ENCODE results near the gene DPYSL4. TPM values are rescaled to one million over a fixed set of nuclear protein-coding genes. Genes with fewer than 3 reads are reported as not detected.

Gene DPYSL4
- total RNA-seq, 2 experiments from 2014 or later: 19.9 to 22.2 TPM

DNA sequence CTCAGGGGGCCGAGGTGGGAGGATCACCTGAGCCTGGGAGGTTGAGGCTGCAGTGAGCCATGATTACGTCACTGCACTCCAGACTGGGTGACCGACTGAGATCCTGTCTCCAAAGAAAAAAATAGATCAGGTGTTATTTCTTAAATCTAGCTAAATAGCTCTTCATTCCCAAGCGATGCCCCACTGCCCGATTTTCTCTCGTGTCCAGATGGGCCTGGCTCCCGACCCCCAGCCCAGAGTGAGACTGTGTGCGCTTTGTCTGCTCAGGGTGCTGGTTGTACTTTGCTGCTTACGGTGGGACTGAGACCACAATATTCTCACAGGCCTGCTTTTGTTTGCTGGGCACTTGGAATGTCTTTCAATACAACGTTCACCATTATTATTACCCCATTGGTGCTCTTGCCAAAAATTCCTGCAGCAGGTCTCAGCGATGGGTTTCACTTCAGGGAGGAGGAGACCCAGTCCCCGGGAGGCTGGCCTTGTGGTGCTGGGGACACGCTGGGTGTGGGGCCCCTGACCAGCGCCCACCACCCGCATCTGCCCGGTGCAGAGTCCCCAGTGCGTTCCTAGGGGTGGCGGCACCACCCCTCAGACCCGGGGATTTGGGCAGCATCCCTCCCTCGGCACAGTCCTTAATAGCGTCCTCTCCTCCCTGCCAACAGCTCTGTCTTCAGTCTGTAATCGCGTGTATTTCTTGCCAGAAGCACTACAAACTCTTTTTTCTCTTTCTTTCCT, 20.4 kb upstream of the DPYSL4 start:
- H3K36me3 Mint-ChIP-seq: peaks cover 3% of the 10 kb centered on the region
- peaks cover 15% of the 10 kb centered on the region for H3K4me1 Mint-ChIP-seq
- H3K27me3 Mint-ChIP-seq: no peaks in the 10 kb centered on the region
- peaks cover 2% of the 10 kb centered on the region for H3K9me3 Mint-ChIP-seq
- H3K4me3 Mint-ChIP-seq: no peak overlapping the region
- H3K27ac Mint-ChIP-seq: no peak overlapping the region
- no peak for DNase-seq

DNA sequence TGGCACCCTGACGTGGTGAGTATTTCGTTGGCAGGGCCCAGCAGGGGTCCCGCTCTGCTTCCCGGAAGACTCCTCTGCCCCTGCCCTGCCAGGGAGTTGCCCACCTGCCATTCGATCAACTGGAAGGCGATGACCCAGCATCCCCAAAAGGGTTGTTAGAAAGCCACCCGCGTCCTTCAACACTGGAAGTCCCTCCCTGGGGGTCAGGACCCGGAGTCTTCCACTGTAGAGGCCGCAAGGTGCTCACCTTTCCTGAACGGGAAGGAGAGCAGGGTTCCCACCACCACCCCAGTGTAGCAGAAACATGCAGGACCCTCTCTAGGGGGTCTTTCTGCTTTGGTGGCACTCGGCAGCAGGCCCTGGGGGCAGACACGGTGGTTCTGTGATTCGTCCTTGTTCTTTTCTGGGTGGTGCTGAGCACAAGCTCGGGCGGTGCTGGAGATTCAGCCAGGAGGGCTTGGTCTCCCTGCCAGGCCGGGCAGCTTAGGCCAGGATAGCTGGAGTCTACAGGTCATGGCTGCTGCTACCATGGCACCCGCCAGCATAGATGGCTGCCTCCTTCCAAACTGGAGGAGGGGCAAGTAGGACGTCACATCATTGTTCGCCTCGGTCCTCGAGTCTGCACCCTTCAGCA, 19.6 kb upstream of the DPYSL4 start:
- H3K9me3 Mint-ChIP-seq: no peaks in the 10 kb centered on the region
- no peak overlapping the region for H3K27ac Mint-ChIP-seq
- no peak overlapping the region for H3K4me3 Mint-ChIP-seq
- H3K4me1 Mint-ChIP-seq: peaks cover 10% of the 10 kb centered on the region
- no peaks in the 10 kb centered on the region for H3K36me3 Mint-ChIP-seq
- no peaks in the 10 kb centered on the region for H3K27me3 Mint-ChIP-seq
- no peak for DNase-seq

GRCh38 chr10:132167976-132168375, 18.8 kb upstream of the DPYSL4 start:
- no peak overlapping the region for H3K4me3 Mint-ChIP-seq
- no peaks in the 10 kb centered on the region for H3K36me3 Mint-ChIP-seq
- H3K4me1 Mint-ChIP-seq: peaks cover 3% of the 10 kb centered on the region
- H3K27me3 Mint-ChIP-seq: peaks cover 3% of the 10 kb centered on the region
- no peak overlapping the region for H3K27ac Mint-ChIP-seq
- H3K9me3 Mint-ChIP-seq: no peaks in the 10 kb centered on the region
- DNase-seq: no peak

- Mint-ChIP-seq H3K27me3 (peaks cover 3% of the 10 kb centered on the region), H3K27ac (no peak overlapping the region), H3K4me3 (no peak overlapping the region), H3K36me3 (no peaks in the 10 kb centered on the region), H3K9me3 (peaks cover 4% of the 10 kb centered on the region), H3K4me1 (peaks cover 1% of the 10 kb centered on the region)
- no peak for DNase-seq
Measured at GRCh38 chr10:132168571-132169030, 18.1 kb upstream of the DPYSL4 start.

DNA sequence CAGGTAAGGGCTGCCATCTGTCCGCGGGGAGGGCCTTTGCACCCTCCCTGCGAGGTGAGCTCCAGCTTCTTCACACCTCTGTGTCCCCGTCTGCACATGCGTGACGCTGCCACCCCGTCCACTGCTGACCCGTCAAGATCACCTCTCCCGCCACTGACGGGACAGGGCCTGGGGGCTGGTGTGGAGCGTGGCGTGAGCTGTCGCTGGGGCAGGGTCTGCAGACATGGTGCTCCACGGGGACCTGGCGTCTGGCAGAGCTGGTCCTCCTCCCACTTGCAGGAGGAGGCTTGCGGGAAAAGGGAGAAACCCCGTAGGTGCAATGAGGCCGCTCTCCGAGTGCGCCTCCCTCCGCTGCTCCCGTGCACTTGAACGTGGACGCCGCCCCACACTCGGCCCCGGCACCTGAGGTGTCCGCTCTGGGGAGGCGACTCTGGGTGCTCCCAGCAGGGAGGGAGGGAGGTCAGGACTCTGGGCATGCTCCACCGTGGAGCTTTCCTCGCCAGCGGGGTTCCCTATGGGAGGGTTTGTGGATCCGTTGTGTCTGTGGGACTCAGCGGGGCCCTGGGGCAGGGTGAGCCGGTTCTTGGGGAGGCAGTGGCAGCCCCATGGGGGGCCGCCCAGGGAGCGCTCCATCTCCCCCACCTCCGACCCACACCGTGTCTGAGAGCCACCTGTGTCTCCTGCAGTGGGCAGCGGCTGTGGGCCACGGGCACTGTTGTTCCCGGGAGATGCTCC, 17.6 kb upstream of the DPYSL4 start:
- peaks cover 3% of the 10 kb centered on the region for H3K27me3 Mint-ChIP-seq
- peaks cover 4% of the 10 kb centered on the region for H3K9me3 Mint-ChIP-seq
- H3K4me3 Mint-ChIP-seq: no peak overlapping the region
- H3K36me3 Mint-ChIP-seq: no peaks in the 10 kb centered on the region
- H3K27ac Mint-ChIP-seq: no peak overlapping the region
- no peaks in the 10 kb centered on the region for H3K4me1 Mint-ChIP-seq
- DNase-seq: no peak

GRCh38 chr10:132169766-132170560, 16.8 kb upstream of the DPYSL4 start:
- Mint-ChIP-seq H3K4me3 (no peak overlapping the region), H3K4me1 (no peaks in the 10 kb centered on the region), H3K36me3 (no peaks in the 10 kb centered on the region), H3K27me3 (peaks cover 11% of the 10 kb centered on the region), H3K9me3 (peaks cover 4% of the 10 kb centered on the region), H3K27ac (no peak overlapping the region)
- DNase-seq: no peak

GRCh38 chr10:132170561-132171361, 16.0 kb upstream of the DPYSL4 start:
- Mint-ChIP-seq H3K27ac (no peak overlapping the region), H3K4me1 (peaks cover 2% of the 10 kb centered on the region)
- no peak for DNase-seq

DNA sequence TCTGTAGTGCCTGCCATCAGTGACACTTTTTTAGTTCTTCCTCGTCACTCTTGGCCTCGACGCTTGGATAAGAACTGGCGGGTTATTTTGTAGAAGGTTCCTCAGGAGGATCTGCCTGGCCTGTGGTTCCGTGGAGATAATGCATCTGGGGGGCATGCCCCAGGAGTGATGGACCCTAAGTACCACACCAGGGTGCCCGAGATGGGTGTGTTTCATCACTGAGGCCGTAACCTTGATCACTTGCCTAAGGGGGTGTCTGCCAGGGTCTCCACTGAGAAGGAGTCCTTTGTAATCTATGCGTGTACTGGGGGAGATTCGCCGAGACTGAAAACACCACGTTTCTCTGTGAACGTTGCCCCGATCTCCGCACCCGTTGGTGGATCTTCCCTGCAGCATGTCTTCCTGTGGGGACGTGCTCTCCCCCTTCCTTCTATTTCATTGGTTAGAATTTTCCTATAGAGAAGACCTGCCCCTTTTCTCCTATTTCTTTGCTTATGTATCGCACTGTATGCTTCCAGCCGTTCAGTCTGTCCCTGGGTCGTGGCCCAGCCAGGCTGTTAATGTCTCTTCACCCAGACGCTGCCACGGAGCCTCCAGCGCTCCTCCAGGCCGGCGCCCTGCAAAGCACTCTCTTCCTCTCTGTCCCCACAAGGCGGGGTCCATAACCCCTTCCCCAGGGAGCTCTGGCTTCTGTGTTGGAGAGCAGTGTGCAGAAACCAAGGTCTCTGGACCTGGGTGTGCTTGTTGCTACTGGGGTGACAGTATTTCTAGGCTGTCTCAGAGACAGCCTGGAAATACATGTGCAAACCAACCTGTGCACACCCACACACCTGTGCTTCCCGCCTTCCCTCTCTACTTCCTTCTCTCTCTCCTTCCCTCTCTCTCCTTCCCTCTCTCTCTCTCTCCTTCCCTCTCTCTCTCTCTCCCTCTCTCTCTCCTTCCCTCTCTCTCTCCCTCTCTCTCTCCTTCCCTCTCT, 14.4 kb upstream of the DPYSL4 start:
- H3K4me1 Mint-ChIP-seq: peaks cover 3% of the 10 kb centered on the region
- peaks cover 32% of the 10 kb centered on the region for H3K27me3 Mint-ChIP-seq
- DNase-seq: no peak
- H3K27ac Mint-ChIP-seq: no peak overlapping the region
- no peaks in the 10 kb centered on the region for H3K36me3 Mint-ChIP-seq
- no peak overlapping the region for H3K4me3 Mint-ChIP-seq
- H3K9me3 Mint-ChIP-seq: peaks cover 4% of the 10 kb centered on the region

More at GRCh38 chr10:132170561-132171361, 16.0 kb upstream of the DPYSL4 start:
- no peaks in the 10 kb centered on the region for H3K36me3 Mint-ChIP-seq
- peaks cover 4% of the 10 kb centered on the region for H3K9me3 Mint-ChIP-seq
- peaks cover 19% of the 10 kb centered on the region for H3K27me3 Mint-ChIP-seq
- H3K4me3 Mint-ChIP-seq: no peak overlapping the region

- Mint-ChIP-seq H3K4me3 (no peak overlapping the region), H3K4me1 (peaks cover 3% of the 10 kb centered on the region), H3K36me3 (no peaks in the 10 kb centered on the region), H3K27me3 (peaks cover 40% of the 10 kb centered on the region), H3K9me3 (peaks cover 4% of the 10 kb centered on the region), H3K27ac (no peak overlapping the region)
- no peak for DNase-seq
Measured at GRCh38 chr10:132173185-132173584, 13.6 kb upstream of the DPYSL4 start.

DNA sequence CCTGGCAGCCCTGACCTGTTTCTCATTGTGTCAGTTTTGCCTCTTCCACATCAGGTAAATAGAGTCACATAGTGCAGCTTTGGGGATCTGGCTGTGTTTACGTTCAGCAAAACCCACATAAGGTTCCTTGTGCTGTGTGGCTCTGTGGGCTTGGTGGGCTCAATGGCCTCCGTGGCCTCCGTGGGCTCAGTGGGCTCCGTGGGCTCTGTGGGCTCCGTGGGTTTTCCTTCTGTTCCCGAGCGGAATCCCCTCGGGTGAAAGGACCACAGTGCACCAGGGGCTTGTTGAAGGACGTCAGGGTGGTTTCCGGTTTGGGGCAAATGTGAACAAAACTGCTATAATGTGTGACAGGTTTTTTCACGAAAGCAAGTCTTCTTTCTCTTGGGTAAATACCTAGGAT, 12.5 kb upstream of the DPYSL4 start:
- Mint-ChIP-seq H3K36me3 (no peaks in the 10 kb centered on the region), H3K4me1 (peaks cover 3% of the 10 kb centered on the region), H3K9me3 (peaks cover 4% of the 10 kb centered on the region), H3K4me3 (no peak overlapping the region), H3K27ac (no peak overlapping the region), H3K27me3 (peaks cover 50% of the 10 kb centered on the region)
- no peak for DNase-seq

DNA sequence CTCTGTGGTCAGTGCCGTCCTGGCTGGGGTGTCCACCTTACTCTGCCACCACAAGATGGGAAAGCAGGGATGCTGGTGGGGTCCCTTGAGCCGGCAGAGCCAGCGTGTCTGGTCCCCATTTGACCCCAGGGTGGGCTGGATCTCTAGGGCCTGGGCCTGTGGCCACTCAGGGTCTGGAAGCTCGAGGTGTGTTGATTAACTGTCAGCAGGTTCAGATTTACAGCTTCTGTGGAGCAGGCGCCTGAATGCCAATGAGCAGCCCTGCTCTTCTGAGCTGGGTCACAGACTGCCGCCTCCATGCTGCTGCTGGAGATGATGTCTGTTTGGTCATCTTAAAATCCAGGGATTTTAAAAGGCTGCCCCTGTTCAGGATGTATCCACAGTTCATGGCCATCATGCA, 11.3 kb upstream of the DPYSL4 start:
- Mint-ChIP-seq H3K36me3 (no peaks in the 10 kb centered on the region), H3K4me3 (no peak overlapping the region), H3K27me3 (peaks cover 57% of the 10 kb centered on the region), H3K9me3 (peaks cover 4% of the 10 kb centered on the region), H3K4me1 (peaks cover 3% of the 10 kb centered on the region), H3K27ac (no peak overlapping the region)
- no peak for DNase-seq

DNA sequence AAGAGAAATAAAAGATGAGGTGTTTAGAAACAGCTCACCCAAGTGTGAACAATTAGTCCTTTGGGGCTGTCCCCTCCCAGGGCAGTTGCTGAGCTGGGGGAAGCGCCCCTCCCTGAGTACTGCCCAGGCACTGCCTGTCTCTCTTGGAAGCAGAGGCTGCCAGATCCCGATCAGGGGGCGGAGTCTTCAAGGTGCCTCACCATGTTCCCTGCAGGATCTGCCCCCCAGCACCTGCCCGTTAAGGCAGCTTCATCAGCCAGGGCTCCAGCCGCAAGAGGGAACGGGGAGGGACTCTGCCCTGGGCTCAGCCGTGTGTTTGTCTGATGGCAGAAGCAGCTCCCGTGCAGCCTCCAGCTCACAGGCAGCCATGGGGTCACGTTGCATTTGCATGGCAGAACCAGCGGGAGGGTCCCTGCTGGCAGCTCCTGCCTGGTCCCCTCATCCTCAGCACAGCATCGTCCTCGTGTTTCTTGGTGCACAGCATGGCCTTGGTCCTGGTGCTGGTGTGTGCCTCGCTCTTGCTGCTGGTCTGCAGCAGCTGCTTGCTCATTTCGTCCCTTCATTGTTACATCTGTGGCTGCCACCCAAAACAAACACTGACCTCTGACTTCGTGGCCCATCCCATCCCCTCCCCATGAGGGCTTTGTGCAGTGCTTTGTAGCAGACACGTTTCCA, 10.7 kb upstream of the DPYSL4 start:
- peaks cover 4% of the 10 kb centered on the region for H3K9me3 Mint-ChIP-seq
- H3K4me1 Mint-ChIP-seq: peaks cover 3% of the 10 kb centered on the region
- no peak overlapping the region for H3K4me3 Mint-ChIP-seq
- H3K36me3 Mint-ChIP-seq: no peaks in the 10 kb centered on the region
- no peak for DNase-seq
- no peak overlapping the region for H3K27ac Mint-ChIP-seq
- peaks cover 57% of the 10 kb centered on the region for H3K27me3 Mint-ChIP-seq

Data from activated naive CD8-positive, alpha-beta T cell treated with anti-CD3 and anti-CD28 coated beads for 36 hours (primary cell).